Measurements from ENCODE around the gene MARCKS. TPM values are rescaled to one million over a fixed set of nuclear protein-coding genes. Genes with fewer than 3 reads are reported as not detected.

Gene MARCKS
- polyA plus RNA-seq, 1 of the 3 experiments (the other 2 are of a cell fraction): 61.4 TPM

DNA sequence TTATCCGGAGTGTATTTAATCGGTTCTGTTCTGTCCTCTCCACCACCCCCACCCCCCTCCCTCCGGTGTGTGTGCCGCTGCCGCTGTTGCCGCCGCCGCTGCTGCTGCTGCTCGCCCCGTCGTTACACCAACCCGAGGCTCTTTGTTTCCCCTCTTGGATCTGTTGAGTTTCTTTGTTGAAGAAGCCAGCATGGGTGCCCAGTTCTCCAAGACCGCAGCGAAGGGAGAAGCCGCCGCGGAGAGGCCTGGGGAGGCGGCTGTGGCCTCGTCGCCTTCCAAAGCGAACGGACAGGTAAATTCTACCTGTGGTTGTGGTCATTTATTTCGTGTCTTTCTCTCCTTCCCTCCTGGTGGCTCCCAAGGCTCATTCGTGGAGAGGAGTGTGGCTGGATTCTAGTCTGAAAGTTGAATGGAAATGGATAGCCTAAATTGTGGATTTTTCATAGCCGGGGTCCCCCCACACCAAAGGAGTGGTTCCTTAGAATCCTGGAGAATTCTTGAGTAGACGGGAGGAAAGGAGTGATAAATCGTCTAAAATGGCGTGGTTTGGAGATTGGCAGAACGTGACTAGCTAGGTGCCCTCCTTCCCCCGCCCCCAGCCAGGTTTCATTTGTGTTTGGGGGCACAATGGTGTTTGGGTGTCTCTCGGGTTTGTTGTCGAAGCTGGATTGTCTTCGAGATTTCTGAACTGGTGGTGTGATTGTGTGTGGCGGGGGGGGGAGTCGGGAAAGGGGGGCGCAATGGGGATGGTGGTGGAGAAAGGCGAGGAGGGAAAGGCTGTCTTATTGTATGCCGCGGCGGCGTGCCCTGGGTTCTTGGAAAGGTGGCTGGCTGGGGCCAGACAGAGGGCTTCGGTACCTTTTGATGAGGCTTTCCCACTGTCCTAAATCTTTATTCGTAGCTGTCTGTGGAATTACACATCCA lies 673 bp downstream of the MARCKS start (continued):
- TF ChIP-seq TEAD4 (IDR thresholded peaks at IDR 0.05; ENCODE audit: borderline replicate concordance, insufficient read depth) (no peak), SMC3 (IDR thresholded peaks at IDR 0.05; ENCODE audit: low read depth, low read length) (no peak), CHD2 (IDR thresholded peaks at IDR 0.05; ENCODE audit: low read length, partially characterized antibody) (no peak), TAF1 (IDR thresholded peaks at IDR 0.05; ENCODE audit: borderline replicate concordance, low read depth, low read length) (peak; percentile 65)
- TF ChIP-seq, protein P1, sequence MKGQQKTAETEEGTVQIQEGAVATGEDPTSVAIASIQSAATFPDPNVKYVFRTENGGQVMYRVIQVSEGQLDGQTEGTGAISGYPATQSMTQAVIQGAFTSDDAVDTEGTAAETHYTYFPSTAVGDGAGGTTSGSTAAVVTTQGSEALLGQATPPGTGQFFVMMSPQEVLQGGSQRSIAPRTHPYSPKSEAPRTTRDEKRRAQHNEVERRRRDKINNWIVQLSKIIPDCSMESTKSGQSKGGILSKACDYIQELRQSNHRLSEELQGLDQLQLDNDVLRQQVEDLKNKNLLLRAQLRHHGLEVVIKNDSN (IDR thresholded peaks at IDR 0.05; ENCODE audit: borderline replicate concordance, low read depth): no peak
- TF ChIP-seq, protein P2, sequence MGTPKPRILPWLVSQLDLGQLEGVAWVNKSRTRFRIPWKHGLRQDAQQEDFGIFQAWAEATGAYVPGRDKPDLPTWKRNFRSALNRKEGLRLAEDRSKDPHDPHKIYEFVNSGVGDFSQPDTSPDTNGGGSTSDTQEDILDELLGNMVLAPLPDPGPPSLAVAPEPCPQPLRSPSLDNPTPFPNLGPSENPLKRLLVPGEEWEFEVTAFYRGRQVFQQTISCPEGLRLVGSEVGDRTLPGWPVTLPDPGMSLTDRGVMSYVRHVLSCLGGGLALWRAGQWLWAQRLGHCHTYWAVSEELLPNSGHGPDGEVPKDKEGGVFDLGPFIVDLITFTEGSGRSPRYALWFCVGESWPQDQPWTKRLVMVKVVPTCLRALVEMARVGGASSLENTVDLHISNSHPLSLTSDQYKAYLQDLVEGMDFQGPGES (IDR thresholded peaks at IDR 0.05; ENCODE audit: low read depth, low read length): no peak
- TF ChIP-seq, protein P3, sequence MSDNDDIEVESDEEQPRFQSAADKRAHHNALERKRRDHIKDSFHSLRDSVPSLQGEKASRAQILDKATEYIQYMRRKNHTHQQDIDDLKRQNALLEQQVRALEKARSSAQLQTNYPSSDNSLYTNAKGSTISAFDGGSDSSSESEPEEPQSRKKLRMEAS (IDR thresholded peaks at IDR 0.05; ENCODE audit: low read depth): no peak

DNA sequence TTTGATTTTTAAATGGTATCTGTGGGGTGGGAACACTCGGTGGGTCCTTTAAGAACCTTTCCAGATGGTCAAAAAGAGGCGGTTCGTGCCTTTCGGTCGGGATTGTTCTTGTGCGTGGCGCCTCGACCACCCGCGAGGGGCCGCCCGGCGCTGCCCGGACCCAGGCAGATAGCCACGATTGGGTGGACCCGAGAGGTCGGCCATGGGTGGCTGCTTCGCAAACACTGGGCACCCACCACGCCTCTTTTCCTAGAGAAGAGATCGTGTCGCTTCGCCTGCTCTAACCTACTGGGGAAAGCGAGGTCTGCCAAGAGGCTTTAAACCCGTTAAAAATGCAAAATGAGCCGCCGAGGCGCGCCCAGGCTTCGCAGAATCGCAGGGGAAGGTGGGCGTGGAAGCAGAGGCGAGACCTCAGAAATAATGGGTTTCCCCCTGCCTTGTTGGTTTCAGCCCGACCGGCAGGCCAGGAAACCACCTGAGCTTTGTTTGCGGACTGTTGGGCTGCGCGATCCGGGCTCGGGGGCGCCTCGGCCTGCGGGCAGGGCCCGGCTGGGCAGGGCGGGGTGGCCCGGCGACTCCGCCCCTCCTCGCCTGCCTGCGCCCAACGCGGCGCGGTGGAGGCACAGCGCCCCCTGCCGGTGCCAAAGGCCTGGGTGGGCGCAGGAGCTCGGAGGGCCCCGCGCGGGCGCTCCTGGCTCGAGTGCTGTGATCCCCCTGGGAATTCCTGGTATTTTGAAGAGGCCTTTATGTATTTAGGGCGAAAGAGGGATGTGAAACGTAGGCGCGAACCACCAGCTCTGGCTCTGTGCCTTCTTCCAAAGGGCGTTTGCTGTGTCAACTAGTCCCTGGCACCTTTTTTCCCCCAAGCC lies 1.6 kb downstream of the MARCKS start:
- H3K4me2 ChIP-seq: peak overlapping the region; percentile 91
- H3K9me2 ChIP-seq: no peaks in the 10 kb centered on the region
- H3K36me3 ChIP-seq (replicated peaks in 1 of 2; ENCODE audit: control insufficient read depth in 1 of 2, insufficient read depth in 2 of 2, low read length in 1 of 2): peaks cover 33 to 38% of the 10 kb centered on the region in 2 experiments
- peaks cover 53% of the 10 kb centered on the region for H3F3A ChIP-seq (replicated peaks; ENCODE audit: insufficient read depth)
- POLR2A ChIA-PET: interaction anchor here (0.7 to 2.0 kb wide), 6 partner anchors 11 to 1074 kb away, joined by 3 to 8 read pairs (median 4); no protein-coding TSS in a partner anchor
- peak overlapping the region; percentile 99 to 100 for H3K4me3 ChIP-seq (ENCODE audit: low read depth in 2 of 2, low read length in 1 of 2)
- no peaks in the 10 kb centered on the region for H3K27me3 ChIP-seq (ENCODE audit: insufficient read depth)
- DNase-seq: peak; percentile 95
- peaks cover 83% of the 10 kb centered on the region for H3K79me2 ChIP-seq (ENCODE audit: insufficient read depth)
- H3K4me1 ChIP-seq (ENCODE audit: control insufficient read depth in 1 of 2, insufficient read depth in 2 of 2, low read depth in 1 of 2, low read length in 1 of 2): peaks cover 8 to 22% of the 10 kb centered on the region in 2 experiments
- H2AFZ ChIP-seq (ENCODE audit: low read depth): no peak overlapping the region
- CTCF ChIA-PET: interaction anchor here (0.5 to 2.9 kb wide), 99 partner anchors 9 to 1356 kb away, joined by 3 to 35 read pairs (median 4); no protein-coding TSS in a partner anchor
- H4K20me1 ChIP-seq (ENCODE audit: insufficient read depth): peaks cover 34% of the 10 kb centered on the region
- WGBS (ENCODE audit: low lambda C conversion rate): under 1% methylated on average over 36 of the region's 67 CpGs
- no peaks in the 10 kb centered on the region for H3K9me3 ChIP-seq
- peak overlapping the region; percentile 100 for H3K9ac ChIP-seq
- peak overlapping the region; percentile 99 for H3K27ac ChIP-seq (ENCODE audit: low read depth in 2 of 2, low read length in 1 of 2)
- peak; percentile 72 for TF ChIP-seq MXI1 (IDR thresholded peaks at IDR 0.05; ENCODE audit: low read depth, low read length)
- TF ChIP-seq, protein P4, sequence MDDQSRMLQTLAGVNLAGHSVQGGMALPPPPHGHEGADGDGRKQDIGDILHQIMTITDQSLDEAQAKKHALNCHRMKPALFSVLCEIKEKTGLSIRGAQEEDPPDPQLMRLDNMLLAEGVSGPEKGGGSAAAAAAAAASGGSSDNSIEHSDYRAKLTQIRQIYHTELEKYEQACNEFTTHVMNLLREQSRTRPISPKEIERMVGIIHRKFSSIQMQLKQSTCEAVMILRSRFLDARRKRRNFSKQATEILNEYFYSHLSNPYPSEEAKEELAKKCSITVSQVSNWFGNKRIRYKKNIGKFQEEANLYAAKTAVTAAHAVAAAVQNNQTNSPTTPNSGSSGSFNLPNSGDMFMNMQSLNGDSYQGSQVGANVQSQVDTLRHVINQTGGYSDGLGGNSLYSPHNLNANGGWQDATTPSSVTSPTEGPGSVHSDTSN (IDR thresholded peaks at IDR 0.05): peak; percentile 41
- TF ChIP-seq FOXM1 (IDR thresholded peaks at IDR 0.05; ENCODE audit: low read depth): no peak
- TF ChIP-seq TAF1 (IDR thresholded peaks at IDR 0.05; ENCODE audit: borderline replicate concordance, low read depth, low read length): peak; percentile 92
- TF ChIP-seq FOXJ3 (CRISPR knock-in tag; IDR thresholded peaks at IDR 0.05): peak; percentile 26; the same call in 1 of the 2 replicates
- TF ChIP-seq POLR2AphosphoS5 (IDR thresholded peaks at IDR 0.05; ENCODE audit: low read depth, low read length): peak; percentile 79
- peak in 1 of 2 experiments; percentile 38; a peak in 1 of 4 replicates for TF ChIP-seq EP300 (IDR thresholded peaks at IDR 0.05; ENCODE audit: borderline replicate concordance in 1 of 2, low read depth in 1 of 2, low read length in 1 of 2)
- TF ChIP-seq, protein P5, sequence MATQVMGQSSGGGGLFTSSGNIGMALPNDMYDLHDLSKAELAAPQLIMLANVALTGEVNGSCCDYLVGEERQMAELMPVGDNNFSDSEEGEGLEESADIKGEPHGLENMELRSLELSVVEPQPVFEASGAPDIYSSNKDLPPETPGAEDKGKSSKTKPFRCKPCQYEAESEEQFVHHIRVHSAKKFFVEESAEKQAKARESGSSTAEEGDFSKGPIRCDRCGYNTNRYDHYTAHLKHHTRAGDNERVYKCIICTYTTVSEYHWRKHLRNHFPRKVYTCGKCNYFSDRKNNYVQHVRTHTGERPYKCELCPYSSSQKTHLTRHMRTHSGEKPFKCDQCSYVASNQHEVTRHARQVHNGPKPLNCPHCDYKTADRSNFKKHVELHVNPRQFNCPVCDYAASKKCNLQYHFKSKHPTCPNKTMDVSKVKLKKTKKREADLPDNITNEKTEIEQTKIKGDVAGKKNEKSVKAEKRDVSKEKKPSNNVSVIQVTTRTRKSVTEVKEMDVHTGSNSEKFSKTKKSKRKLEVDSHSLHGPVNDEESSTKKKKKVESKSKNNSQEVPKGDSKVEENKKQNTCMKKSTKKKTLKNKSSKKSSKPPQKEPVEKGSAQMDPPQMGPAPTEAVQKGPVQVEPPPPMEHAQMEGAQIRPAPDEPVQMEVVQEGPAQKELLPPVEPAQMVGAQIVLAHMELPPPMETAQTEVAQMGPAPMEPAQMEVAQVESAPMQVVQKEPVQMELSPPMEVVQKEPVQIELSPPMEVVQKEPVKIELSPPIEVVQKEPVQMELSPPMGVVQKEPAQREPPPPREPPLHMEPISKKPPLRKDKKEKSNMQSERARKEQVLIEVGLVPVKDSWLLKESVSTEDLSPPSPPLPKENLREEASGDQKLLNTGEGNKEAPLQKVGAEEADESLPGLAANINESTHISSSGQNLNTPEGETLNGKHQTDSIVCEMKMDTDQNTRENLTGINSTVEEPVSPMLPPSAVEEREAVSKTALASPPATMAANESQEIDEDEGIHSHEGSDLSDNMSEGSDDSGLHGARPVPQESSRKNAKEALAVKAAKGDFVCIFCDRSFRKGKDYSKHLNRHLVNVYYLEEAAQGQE (IDR thresholded peaks at IDR 0.05; ENCODE audit: low read depth, low read length): peak; percentile 60; the same call in 1 of the 2 replicates
- TF ChIP-seq NFIC (IDR thresholded peaks at IDR 0.05; ENCODE audit: borderline replicate concordance): peak; percentile 51
- TF ChIP-seq, protein P6, sequence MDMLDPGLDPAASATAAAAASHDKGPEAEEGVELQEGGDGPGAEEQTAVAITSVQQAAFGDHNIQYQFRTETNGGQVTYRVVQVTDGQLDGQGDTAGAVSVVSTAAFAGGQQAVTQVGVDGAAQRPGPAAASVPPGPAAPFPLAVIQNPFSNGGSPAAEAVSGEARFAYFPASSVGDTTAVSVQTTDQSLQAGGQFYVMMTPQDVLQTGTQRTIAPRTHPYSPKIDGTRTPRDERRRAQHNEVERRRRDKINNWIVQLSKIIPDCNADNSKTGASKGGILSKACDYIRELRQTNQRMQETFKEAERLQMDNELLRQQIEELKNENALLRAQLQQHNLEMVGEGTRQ (IDR thresholded peaks at IDR 0.05; ENCODE audit: borderline replicate concordance, low read depth, low read length): no peak
- TF ChIP-seq ELF1 (IDR thresholded peaks at IDR 0.05): no peak
- peak; percentile 24; the same call in 1 of the 2 replicates for TF ChIP-seq TCF12 (IDR thresholded peaks at IDR 0.05)

Measured in SK-N-SH (cell line).